ENCODE data around the gene WDR62. TPM values are rescaled to one million over a fixed set of nuclear protein-coding genes. Genes with fewer than 3 reads are reported as not detected.

Gene WDR62
- total RNA-seq, 1 experiment from 2014 or later = 30.0 TPM

DNA sequence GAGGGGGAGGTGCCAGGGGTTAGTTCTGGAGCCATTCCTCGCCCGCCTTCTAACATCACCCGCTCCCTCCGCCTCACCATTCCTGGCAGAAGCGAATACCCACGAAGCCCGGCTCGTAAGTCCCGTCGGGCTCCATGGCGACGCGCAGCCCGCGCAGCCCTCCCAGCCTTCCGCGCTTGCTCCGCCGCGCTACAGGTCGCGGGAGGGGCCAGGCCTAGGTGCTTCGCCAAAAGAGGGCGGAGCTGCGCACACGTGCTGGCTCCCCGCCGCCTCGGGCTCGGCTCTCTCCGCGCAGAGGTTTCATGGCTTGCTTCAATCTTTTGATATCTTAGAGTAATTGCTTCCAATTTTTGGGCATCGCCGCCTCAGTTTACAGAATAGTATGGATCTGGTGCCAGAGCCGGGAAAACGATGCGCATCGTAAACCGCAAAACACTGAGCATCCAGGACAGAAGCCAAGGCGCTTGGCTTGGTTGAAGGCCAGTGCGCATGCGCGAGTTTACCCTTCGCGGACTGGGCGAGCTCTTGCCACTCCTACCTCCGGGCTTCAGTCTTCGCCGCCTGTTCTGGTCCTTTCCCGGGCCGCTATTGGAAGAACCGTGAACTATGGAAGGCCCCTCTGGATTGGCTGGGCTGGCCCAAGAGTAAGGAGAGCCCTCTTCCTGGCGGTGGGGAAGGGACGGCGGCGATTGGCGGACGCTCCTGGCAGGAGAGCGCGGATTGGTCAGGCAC, 60.2 kb downstream of the WDR62 start, which contains the start of gene POLR2I:
TSS of gene POLR2I (minus strand) at position 155 of the 732 bp plus-strand sequence. CDS start at position 136, 19 bp downstream.
- Histone ChIP-seq H3K27ac (ENCODE audit: insufficient read length, low read depth, low read length) (peak within 1 kb of the TSS; percentile 19), H3K23ac (ENCODE audit: insufficient read length, low read depth, low read length) (no peak within 1 kb of the TSS), H4K20me1 (ENCODE audit: control insufficient read depth, insufficient read depth, insufficient read length) (no peaks in the 10 kb centered on the region), H2BK20ac (ENCODE audit: low read depth, low read length, poor library complexity, severe bottlenecking) (no peak within 1 kb of the TSS), H3K4me1 (ENCODE audit: insufficient read depth, low read length) (peaks cover 2% of the 10 kb centered on the region; the same call in 1 of the 2 replicates), H3K56ac (ENCODE audit: insufficient read length, low read depth, low read length) (no peak within 1 kb of the TSS), H3K79me1 (ENCODE audit: insufficient read depth, low read depth, low read length, poor library complexity, severe bottlenecking) (no peaks in the 10 kb centered on the region), H3K9me3 (ENCODE audit: control insufficient read depth, low read depth, low read length) (no peaks in the 10 kb centered on the region), H4K5ac (ENCODE audit: insufficient read length, low read depth, low read length) (peak within 1 kb of the TSS; percentile 22), H2BK5ac (ENCODE audit: insufficient read length, low read length) (no peak within 1 kb of the TSS), H3K79me2 (ENCODE audit: insufficient read depth, low read length) (no peaks in the 10 kb centered on the region; the same call in 1 of the 2 replicates), H3K27me3 (ENCODE audit: insufficient read depth, low read length) (no peaks in the 10 kb centered on the region), H3K9ac (ENCODE audit: extremely low read depth, insufficient read length, low read length) (peak within 1 kb of the TSS; percentile 64), H2BK12ac (ENCODE audit: insufficient read length, low read depth, low read length) (no peak within 1 kb of the TSS), H4K8ac (replicated peaks; ENCODE audit: insufficient read length, low read depth, low read length) (no peak within 1 kb of the TSS), H2AFZ (ENCODE audit: low read length) (no peak within 1 kb of the TSS), H2AK5ac (ENCODE audit: insufficient read length, low read length) (no peak within 1 kb of the TSS), H2BK120ac (ENCODE audit: low read depth, low read length, poor library complexity, severe bottlenecking) (no peak within 1 kb of the TSS), H3K14ac (ENCODE audit: insufficient read depth, low read length) (peak within 1 kb of the TSS; percentile 70), H3T11ph (ENCODE audit: low read length) (no peak within 1 kb of the TSS), H3K23me2 (ENCODE audit: insufficient read length, low read depth, low read length, poor library complexity, severe bottlenecking) (peaks cover 14% of the 10 kb centered on the region), H3K18ac (ENCODE audit: insufficient read length, low read depth, low read length) (peak within 1 kb of the TSS; percentile 72), H3K4ac (ENCODE audit: low read depth, low read length) (no peak within 1 kb of the TSS), H4K91ac (ENCODE audit: insufficient read length, low read depth, low read length) (no peak within 1 kb of the TSS), H2BK15ac (ENCODE audit: low read depth, low read length) (no peak within 1 kb of the TSS), H3K4me2 (ENCODE audit: insufficient read depth, insufficient read length, low read length) (peak within 1 kb of the TSS; percentile 93)
- H3K4me1 Mint-ChIP-seq = peaks cover 27 to 47% of the 10 kb centered on the region in 2 experiments
- TF ChIP-seq, protein P1, sequence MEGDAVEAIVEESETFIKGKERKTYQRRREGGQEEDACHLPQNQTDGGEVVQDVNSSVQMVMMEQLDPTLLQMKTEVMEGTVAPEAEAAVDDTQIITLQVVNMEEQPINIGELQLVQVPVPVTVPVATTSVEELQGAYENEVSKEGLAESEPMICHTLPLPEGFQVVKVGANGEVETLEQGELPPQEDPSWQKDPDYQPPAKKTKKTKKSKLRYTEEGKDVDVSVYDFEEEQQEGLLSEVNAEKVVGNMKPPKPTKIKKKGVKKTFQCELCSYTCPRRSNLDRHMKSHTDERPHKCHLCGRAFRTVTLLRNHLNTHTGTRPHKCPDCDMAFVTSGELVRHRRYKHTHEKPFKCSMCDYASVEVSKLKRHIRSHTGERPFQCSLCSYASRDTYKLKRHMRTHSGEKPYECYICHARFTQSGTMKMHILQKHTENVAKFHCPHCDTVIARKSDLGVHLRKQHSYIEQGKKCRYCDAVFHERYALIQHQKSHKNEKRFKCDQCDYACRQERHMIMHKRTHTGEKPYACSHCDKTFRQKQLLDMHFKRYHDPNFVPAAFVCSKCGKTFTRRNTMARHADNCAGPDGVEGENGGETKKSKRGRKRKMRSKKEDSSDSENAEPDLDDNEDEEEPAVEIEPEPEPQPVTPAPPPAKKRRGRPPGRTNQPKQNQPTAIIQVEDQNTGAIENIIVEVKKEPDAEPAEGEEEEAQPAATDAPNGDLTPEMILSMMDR (conservative IDR thresholded peaks at IDR 0.05) = no peak
- no CpG with 5 or more reads among the region's 60 CpGs for WGBS (ENCODE audit: extremely low coverage, insufficient read length, low lambda C conversion rate)
- H3K27ac Mint-ChIP-seq = peak within 1 kb of the TSS; percentile 96 to 100 (median 97)
- H3K36me3 Mint-ChIP-seq (ENCODE audit: insufficient read depth in 1 of 3, low read depth in 3 of 3) = peaks cover 28 to 58% (median 56%) of the 10 kb centered on the region in 3 experiments; a peak in 6 of 7 replicates
- peaks cover 3% of the 10 kb centered on the region; the same call in 1 of the 2 replicates for H3K27me3 Mint-ChIP-seq (ENCODE audit: low read depth)
- peak within 1 kb of the TSS; percentile 95 to 99 for H3K4me3 Mint-ChIP-seq
- peak; percentile 100 for DNase-seq
- no peaks in the 10 kb centered on the region; a peak in 1 of 5 replicates for H3K9me3 Mint-ChIP-seq

Data from H9 (cell line).